Measurements from ENCODE around the gene MAPK8IP3. TPM values are rescaled to one million over a fixed set of nuclear protein-coding genes. Genes with fewer than 3 reads are reported as not detected.

The MAPK8IP3 gene
- total RNA-seq, 1 donor from 2014 or later = 147 TPM

DNA sequence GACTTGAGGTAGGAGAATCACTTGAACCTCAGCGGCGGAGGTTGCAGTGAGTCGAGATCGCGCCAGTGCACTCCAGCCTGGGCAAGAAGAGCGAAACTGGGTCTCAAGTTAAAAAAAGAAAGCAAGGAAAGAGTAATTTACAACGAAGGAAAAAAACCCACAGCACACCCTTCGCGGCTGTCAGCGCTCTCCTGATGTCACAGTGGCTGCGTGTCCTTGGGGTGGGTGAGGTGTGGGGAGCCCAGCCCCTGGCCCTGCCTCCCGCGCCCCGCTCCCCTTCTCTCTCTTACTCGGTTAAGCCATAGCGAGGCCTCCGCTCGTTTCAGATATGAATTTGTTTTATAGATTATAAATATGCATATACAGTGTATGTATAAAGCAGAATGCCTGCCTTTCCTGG is 28.7 kb upstream of the MAPK8IP3 start:
- Mint-ChIP-seq H3K27ac (ENCODE audit: unreplicated experiment) (peak overlapping the region; percentile 72), H3K4me3 (ENCODE audit: unreplicated experiment) (peak overlapping the region; percentile 87), H3K36me3 (ENCODE audit: low read depth, unreplicated experiment) (peaks cover 48% of the 10 kb centered on the region), H3K4me1 (ENCODE audit: unreplicated experiment) (peaks cover 78% of the 10 kb centered on the region), H3K27me3 (ENCODE audit: unreplicated experiment) (peaks cover 24% of the 10 kb centered on the region), H3K9me3 (ENCODE audit: unreplicated experiment) (no peaks in the 10 kb centered on the region)
- no peak for DNase-seq (ENCODE audit: low spot score)
- TF ChIP-seq, protein P1, sequence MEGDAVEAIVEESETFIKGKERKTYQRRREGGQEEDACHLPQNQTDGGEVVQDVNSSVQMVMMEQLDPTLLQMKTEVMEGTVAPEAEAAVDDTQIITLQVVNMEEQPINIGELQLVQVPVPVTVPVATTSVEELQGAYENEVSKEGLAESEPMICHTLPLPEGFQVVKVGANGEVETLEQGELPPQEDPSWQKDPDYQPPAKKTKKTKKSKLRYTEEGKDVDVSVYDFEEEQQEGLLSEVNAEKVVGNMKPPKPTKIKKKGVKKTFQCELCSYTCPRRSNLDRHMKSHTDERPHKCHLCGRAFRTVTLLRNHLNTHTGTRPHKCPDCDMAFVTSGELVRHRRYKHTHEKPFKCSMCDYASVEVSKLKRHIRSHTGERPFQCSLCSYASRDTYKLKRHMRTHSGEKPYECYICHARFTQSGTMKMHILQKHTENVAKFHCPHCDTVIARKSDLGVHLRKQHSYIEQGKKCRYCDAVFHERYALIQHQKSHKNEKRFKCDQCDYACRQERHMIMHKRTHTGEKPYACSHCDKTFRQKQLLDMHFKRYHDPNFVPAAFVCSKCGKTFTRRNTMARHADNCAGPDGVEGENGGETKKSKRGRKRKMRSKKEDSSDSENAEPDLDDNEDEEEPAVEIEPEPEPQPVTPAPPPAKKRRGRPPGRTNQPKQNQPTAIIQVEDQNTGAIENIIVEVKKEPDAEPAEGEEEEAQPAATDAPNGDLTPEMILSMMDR (IDR thresholded peaks at IDR 0.05; ENCODE audit: unreplicated experiment) = no peak

DNA sequence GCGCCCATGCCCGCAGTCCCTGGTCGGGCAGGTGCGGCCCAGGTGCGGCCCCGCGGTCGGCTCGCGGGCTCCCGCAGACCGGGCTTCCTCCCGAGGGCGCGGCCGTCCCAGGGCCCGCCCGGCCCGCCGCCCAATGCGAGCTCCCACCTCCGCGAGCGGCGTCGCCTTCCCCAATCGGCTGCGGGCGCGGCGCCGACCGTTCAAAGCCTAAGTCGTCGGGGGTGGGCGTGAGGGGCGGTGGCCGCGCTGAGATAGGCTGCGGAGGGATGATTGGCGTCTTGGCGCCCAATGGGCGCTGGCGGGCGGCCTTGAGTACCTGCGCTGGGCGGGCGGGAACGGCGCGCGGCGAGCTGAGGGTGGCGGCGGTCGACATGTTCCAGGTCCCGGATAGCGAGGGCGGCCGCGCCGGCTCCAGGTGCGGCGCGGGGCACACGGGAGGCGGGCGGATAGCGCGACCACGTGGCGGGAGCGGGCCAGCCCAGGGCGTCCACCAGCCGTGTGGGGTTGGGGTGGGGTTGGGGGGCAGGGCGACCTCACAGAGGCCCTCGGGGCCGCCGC is 28.0 kb upstream of the MAPK8IP3 start, which contains the start of gene JPT2:
JPT2 (plus strand) TSS at position 338 of the 558 bp plus-strand sequence; CDS start at position 372, 34 bp downstream.
- peak within 1 kb of the TSS; percentile 99 for H3K4me3 Mint-ChIP-seq (ENCODE audit: unreplicated experiment)
- DNase-seq (ENCODE audit: low spot score) = peak; percentile 95
- peaks cover 74% of the 10 kb centered on the region for H3K4me1 Mint-ChIP-seq (ENCODE audit: unreplicated experiment)
- peak within 1 kb of the TSS; percentile 87 for H3K27ac Mint-ChIP-seq (ENCODE audit: unreplicated experiment)
- no peaks in the 10 kb centered on the region for H3K9me3 Mint-ChIP-seq (ENCODE audit: unreplicated experiment)
- peaks cover 24% of the 10 kb centered on the region for H3K27me3 Mint-ChIP-seq (ENCODE audit: unreplicated experiment)
- TF ChIP-seq, protein P1 (IDR thresholded peaks at IDR 0.05; ENCODE audit: unreplicated experiment) = no peak
- H3K36me3 Mint-ChIP-seq (ENCODE audit: low read depth, unreplicated experiment) = peaks cover 41% of the 10 kb centered on the region

DNA sequence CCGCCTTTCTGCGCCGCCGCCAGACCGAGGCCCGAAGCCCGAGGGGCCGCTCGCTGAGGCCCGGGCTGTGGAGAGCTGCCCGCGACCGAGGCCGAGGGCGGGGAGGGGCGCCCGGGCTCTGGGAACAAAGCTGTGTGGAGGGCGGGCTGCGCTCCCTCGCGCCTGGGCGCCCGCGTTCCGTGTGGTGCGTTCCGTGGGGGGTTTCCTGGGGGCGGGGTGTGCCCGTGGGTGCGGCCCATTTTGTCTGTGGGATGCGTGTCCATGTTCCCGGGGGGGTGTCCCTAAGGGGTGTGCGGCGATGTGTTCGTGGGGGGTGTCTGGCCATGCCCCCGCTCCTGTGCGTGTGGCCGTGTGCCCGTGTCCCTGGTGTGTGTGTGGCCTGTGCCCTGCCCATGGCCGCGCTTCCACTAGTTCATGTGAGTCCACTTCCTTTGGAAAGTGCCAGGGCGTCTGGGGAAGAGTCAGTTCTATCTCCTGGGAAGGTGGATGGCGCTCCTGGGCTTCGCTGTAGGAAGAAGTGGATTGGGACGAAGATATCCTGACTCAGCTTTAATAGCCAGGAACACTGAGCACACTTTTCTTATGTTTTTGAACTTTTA is 27.4 kb upstream of the MAPK8IP3 start:
- no peaks in the 10 kb centered on the region for H3K9me3 Mint-ChIP-seq (ENCODE audit: unreplicated experiment)
- TF ChIP-seq, protein P1 (IDR thresholded peaks at IDR 0.05; ENCODE audit: unreplicated experiment) = no peak
- peak overlapping the region; percentile 99 for H3K4me3 Mint-ChIP-seq (ENCODE audit: unreplicated experiment)
- H3K4me1 Mint-ChIP-seq (ENCODE audit: unreplicated experiment) = peaks cover 74% of the 10 kb centered on the region
- peak; percentile 34 for DNase-seq (ENCODE audit: low spot score)
- peaks cover 38% of the 10 kb centered on the region for H3K36me3 Mint-ChIP-seq (ENCODE audit: low read depth, unreplicated experiment)
- peak overlapping the region; percentile 87 for H3K27ac Mint-ChIP-seq (ENCODE audit: unreplicated experiment)
- peaks cover 20% of the 10 kb centered on the region for H3K27me3 Mint-ChIP-seq (ENCODE audit: unreplicated experiment)

DNA sequence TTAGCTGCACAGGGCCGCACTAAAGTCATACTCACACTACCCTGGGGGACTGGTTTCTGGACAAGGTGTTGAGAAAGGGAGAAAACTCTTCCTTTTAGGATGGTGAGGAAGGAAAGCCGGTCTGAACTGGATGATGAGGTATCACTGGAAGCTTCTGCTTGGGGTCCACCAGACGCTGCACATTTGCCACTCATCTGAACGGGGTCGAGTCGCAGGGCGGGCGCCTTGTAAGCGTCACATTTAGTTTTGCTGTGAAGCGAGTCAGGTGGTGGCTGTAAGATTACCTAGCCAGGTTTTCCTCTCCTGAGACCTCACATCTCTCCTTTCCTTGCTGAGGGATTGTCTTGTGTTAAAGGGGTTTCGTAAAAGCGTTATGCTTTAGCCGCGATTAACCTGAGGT is 25.6 kb upstream of the MAPK8IP3 start:
- Mint-ChIP-seq H3K9me3 (ENCODE audit: unreplicated experiment) (no peaks in the 10 kb centered on the region), H3K36me3 (ENCODE audit: low read depth, unreplicated experiment) (peaks cover 30% of the 10 kb centered on the region)
- TF ChIP-seq, protein P1 (IDR thresholded peaks at IDR 0.05; ENCODE audit: unreplicated experiment) = no peak

DNA sequence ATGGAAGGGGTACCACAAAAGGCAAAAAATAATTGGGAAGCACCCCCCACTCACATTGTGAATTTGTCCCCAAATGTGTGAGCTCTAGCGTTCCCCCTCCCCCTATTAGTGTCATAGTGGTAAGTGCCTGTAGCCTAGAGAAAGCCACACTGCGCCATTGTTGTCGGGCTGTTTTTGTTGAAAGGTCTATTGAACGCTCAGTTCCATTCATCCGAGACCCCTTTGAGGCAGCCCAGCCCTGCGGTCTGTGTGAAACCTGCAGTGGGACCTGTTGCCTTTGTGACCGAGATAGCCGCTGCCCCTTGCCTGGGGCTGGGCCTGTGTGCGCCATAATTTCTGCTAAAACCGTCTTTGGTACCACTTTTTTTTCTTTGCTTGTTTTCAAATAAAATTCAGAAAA is 25.0 kb upstream of the MAPK8IP3 start:
- H3K27me3 Mint-ChIP-seq (ENCODE audit: unreplicated experiment) = peaks cover 13% of the 10 kb centered on the region
- TF ChIP-seq, protein P1 (IDR thresholded peaks at IDR 0.05; ENCODE audit: unreplicated experiment) = no peak
- peak overlapping the region; percentile 42 for H3K27ac Mint-ChIP-seq (ENCODE audit: unreplicated experiment)
- H3K36me3 Mint-ChIP-seq (ENCODE audit: low read depth, unreplicated experiment) = peaks cover 26% of the 10 kb centered on the region
- DNase-seq (ENCODE audit: low spot score) = no peak
- peak overlapping the region; percentile 56 for H3K4me3 Mint-ChIP-seq (ENCODE audit: unreplicated experiment)
- H3K4me1 Mint-ChIP-seq (ENCODE audit: unreplicated experiment) = peaks cover 52% of the 10 kb centered on the region
- no peaks in the 10 kb centered on the region for H3K9me3 Mint-ChIP-seq (ENCODE audit: unreplicated experiment)

More for the DNA sequence above, 25.6 kb upstream of the MAPK8IP3 start:
- peak overlapping the region; percentile 65 for H3K4me3 Mint-ChIP-seq (ENCODE audit: unreplicated experiment)
- peak overlapping the region; percentile 57 for H3K27ac Mint-ChIP-seq (ENCODE audit: unreplicated experiment)
- peaks cover 12% of the 10 kb centered on the region for H3K27me3 Mint-ChIP-seq (ENCODE audit: unreplicated experiment)
- DNase-seq (ENCODE audit: low spot score) = no peak
- peaks cover 59% of the 10 kb centered on the region for H3K4me1 Mint-ChIP-seq (ENCODE audit: unreplicated experiment)

Measured in endothelial cell (in vitro differentiated cells).